Hematopoietic multipotent progenitor cell treated with erythropoietin and hydrocortisone succinate and interleukin-3 and kit ligand, for 8 days (in vitro differentiated cells): Measurements from ENCODE around the gene DUOXA2.
"Not testable (repeated sequence)": the region's sequence is repeated elsewhere in the genome, so short reads cannot be mapped to it uniquely, and the experiment has no call there.

ENCODE experiments used
- DNase-seq: peaks from one replicate; pipeline ENCODE4 v3.0.0-alpha.2; 2015

The DUOXA2 gene

DNA sequence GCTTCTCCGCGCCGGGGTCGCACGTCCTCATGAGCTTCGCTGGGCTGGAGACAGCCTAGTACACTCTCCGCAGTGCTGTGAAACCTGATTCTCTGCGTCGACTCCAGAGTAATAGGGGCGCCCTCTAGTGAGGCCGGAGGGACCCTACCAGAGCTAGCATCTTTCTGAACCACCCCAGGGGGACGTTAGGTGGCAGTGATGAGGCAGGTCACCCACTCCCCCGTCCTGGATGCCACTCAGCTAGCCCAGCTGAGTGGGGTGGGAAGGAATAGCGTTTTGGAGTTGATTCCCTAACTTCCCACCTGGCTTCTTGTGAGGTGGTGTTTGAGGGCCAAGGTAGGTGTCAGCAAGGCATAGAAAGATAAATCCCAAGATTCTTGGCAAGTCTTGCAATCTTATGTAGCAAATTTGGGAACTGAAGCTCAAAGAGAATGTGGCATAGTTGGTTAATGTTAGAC is 4.0 kb downstream of the DUOXA2 start:
- peak; percentile 89 for DNase-seq

DNA sequence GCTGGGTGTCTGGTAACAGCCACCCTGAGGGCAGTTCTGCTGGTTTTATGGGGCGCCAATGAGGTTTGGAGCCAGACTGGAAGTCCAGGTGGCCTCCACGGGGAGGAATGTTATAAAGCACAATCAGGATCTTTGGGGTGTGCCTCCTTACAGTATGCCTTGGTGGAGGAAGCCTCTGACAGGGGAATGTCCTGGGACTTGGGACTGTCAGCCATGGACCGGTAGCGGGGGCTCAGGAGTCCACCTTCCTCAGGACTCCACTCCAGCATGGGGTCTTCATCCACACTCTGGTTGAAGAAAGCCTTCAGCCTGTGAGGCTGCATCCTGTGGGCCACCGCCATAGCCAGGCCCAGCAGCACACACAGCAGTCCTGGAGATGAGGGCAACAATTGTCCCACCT is 4.9 kb downstream of the DUOXA2 start:
- no peak for DNase-seq

DNA sequence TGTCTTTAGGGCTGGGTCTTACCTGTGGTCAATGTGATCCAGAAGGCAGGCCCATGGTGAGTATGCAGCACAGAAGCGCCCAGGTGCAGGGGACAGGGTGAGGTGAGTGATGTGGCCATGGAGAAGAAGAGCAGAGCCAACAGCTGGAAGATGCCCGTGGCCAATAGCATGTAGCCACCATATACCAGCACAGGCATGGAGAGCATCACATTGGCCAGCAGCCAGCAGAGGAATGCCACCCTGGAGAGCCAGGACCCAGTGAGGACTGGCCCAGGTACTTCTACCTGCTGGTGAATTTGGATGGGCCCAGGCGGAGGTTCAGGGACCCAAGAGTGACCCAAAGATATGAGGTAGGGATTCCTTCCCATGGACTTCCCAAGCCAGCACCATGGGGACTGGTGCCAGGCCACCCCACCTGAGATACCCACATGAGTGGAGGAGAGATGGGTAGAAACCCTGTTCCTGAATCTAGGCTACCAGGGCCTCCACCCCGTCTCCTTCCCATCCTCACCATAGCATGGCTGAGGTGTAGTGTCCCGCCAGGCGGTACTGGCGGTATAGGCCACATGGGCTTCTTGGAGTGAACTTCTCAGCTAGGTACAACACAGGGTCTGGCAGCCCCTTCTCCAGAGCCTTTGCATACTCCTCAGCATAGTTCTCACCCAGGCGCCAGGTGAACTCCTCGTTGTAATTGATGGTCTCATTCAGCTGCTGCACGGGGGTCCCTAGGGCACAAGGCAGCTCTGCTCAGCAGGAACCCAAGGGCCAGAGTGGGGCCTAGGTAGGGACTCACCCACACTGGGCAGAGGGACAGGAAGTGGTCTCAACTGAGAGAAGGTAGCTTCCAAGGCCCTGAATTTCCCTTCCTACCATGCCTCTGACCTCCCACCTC is 6.2 kb downstream of the DUOXA2 start:
- no peak for DNase-seq

DNA sequence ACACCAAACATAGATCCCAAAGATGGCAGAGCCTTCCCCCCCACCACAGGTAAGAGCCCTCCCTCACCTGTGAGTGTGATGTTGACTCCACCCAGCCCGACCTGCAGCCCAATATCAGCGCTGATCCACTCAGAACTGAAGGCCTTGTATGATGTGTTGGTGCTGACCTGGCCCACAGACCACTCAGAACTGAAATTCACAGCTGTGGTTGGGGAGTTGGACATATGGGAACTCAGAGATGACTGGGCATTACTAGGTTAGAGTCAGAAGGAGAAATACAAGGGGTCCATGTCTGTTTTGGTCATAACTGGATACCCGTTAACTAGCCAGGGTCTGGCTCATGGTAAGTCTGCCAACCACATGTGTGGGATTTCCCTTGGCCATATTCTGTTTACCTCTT is 6.9 kb downstream of the DUOXA2 start:
- DNase-seq = no peak

DNA sequence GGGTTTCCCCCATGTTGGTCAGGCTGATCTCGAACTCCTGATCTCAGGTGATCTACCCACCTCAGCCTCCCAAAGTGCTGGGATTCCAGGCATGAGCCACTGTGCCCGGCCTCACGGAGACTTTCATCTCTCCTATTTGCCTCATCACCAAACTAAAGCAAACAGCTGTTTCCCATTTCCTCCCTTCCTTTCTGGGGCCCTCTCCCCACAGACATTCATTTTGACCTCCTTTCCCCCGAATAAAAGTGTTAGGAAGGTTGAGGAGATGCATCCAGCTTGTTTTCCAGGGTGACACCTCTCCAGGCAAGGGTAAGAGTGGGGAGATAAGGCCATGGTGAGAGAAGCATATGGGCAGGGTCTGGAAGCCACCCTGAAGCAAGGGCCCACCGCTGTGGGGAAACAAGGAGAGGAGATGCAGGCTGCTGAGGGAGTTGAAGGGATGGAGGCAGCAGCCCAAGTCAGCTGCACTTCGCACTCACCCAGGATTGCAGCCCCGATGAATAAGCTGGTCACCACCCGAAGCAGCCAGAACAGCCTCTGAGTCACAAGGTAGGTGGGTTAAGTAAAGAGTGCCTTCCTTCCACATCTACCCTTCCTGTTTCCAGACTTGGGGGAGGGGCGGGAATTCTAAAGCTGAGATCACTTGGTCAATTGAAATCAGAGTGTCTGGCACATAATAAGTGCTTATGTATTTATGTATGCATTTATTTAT is 7.7 kb downstream of the DUOXA2 start:
- DNase-seq = no peak

DNA sequence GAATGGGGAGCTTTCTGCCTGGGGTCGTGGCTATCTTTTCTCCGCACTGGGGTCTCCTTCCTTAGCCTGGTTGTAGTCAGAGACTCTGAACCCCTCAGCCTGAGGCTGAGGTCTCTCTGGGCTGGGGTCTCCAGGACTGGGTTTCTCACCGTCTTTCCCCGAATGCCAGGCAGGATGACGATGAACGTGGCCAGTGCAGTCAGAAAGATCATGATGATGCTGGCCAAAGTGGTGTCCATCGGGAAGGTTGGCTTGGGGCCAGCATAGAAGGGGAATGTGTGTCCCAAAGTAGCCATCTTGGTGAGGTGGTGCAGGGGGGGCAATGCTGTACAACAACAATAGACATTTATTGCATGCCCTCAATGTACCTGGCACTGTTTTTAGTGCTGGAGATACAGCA is 8.6 kb downstream of the DUOXA2 start:
- DNase-seq = no peak

DNA sequence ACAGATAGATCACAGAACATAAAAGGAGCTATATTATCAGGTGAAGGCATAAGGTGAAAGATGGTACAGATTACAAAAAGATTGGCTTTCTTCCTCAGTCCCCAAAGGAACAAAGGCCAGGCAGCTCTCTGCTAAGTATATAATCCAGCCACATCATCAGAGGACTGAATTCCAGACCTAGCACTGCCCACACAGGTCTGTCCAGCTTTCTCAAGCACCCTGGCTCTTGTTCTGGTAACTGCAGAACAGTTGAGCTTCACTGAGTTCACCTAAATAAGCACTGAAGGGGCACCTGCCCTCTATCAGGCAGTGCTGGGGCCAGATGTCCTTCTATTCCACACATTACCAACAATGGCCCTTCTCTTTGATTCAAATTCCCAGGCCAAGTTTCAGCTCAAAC is 9.3 kb downstream of the DUOXA2 start:
- DNase-seq = no peak

DNA sequence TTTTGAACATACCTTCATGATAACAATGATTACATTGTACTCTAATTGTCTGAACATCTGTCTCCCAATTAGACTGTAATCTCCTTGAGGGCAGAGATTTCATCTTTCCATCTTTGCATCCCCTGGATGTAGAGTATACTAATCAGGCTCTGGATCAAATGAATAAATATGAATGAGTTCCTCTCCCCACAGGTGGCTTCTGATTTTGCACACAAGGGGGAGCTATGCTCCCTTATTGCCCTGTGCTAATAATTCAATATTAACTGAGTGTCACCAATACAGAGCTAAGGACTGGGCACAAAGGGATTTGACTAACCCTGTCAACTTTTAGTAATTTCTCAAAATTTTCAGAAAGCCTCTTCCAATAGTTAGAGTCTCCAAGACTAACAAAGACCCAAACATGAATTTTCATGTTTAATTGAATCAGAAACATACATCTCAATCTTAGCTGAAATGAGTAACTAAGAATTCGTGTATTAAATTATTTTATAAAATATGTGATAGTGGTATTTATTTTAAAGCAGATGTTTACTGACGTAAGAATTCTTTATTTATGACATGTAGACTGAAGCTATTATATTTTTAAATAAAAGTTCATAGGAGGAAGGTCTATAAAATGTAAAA is 12.5 kb downstream of the DUOXA2 start:
- DNase-seq = peak; percentile 69

DNA sequence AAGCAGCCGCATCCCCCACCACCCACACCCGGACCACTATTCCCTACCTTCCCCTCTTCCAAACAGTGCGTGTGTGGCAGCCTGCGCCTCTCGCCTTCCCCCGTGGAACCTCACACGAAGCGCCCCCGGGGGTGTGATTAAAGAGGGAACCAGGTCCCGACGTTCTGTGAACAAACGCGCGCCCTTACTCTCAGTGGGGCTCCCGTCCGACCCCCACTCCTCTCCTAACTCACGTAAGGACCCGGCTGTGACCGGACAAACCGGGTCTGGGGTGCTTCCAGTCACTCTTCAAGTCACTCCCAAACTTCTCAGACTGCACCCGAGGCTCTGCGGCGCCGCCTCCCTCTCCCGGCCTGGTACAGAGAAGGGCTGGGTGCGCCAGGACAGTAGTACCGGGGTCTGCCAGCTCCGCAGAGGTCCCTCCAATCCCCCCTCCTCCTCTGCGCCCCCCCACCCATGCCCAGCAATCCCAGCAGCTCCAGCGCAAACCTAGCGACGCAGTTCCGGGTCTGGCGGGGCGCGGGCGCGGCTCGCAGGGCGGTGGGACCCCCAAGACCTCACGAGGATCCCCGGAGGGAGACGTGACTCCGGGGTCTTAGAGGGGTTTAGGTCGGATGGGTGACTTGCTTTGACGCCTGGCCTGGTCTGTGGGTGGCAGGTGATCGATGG is 15.0 kb downstream of the DUOXA2 start:
- DNase-seq = no peak

DNA sequence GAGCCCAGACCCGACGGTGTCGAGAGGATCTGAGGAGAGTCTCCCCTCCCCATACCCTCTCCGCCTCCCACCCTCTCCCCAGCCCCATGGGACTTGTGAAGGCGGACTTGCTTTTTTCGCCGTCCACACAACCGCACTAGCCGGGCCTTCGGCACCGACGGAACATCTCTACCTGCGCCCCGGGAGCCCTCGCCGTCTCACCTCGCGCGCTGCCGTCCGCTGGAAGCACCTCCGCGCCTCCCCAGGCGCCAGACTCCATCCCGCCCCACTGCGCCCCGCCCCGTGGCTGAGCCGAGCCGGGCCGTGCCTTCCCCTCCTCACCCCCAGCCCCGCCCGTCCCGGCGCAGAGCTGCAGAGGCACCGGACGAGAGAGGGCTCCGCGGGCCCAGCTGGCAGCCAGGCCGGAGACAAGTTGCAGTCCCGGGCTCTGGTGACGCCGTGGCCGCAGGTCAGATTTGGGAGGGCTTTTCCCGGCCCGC is 15.6 kb downstream of the DUOXA2 start, which contains the start of the genes DUOX1 and DUOXA1:
Gene DUOX1 (plus strand): TSS at position 344 of the 479 bp plus-strand sequence. CDS start 1,973 bp downstream, outside the sequence.
Gene DUOXA1 (minus strand): TSS at position 229 of the 479 bp plus-strand sequence. CDS start 6,865 bp downstream, outside the sequence.
- no peak for DNase-seq

DNA sequence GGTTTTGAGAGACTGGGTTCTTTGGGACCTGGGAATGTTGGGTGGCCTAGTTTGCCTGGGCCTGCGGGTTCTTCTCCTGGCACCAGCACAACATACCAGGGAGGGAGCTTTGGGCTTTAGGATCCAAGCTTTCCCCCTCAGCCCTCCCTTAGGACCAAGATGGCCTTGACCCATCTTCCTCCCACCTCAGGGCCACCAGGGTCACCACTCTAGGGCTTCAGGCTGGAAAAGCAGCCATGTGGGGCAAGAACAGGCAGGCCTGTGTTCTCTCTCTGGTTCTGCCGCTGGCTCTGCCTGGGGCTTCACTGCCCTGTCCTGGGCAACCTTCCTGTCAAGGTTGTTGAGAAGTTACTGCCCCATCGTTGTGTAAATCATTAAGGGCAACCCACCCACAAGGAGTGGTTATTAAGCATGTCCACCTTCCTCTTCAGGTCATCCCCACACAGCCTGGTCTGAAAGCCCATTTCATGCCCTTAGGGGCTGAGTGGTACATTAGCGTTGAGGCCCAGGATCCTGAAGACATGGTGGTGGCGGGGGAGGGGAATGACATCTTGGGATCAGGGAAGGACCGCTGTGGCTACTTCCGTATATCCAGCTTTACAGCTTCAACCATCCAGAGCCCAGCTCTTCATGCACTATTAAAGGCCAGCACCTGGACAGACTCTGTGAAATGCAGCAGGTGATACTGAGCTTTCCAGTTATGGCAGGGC is 16.3 kb downstream of the DUOXA2 start:
- DNase-seq = no peak

DNA sequence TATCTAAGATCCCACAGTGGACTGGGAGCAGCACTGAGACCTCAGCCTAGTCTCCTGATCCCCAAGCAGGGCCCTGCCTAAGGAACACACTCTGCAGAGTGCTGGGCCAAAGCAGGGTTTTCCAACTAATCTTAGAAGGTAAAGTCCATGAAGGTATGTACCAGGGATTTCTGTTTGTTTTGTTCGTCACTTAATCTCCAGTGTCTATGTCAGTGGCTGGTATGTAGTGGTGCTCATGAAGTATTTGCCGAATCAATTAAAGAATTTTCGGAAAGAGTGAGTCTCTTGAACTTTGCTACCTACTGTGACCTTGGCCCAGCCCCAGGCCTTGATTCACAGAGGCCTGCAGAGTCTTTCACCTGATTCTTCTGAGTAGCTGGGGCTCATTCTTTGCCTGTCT is 17.4 kb downstream of the DUOXA2 start:
- DNase-seq = no peak

DNA sequence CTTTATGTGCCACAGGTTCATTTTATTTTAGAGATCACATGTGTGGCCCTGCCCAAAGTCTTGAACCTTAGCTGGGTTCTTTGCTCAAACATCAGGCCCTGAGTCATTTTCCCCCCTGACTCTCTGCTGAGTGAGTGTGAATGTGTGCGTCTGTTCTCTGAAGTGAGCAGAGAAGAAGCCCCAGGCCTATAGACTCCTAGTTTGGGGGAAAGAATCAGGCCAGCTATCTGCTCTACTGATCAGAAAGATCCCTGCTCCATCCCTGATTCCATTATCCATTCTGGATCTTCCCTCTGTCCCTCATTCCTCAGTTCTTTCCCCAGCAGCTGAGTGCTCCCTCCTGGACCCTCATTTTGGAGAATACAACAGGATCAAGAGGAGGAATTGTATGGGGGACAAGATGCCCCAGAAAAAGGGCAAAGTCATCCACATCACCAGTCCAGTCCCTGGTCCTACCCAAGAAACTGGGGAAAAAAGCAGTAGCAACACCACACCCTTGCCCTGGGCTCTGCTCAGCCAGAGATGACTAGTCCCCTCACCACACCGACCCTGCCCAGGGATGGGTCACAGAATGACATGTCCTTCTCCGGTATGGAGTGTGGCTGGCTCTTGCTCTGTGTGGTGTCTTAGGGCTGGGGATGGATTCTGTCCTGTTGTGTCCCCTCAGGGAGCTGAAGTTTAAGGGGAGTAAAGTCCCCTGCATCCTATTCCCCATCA is 18.9 kb downstream of the DUOXA2 start:
- no peak for DNase-seq

DNA sequence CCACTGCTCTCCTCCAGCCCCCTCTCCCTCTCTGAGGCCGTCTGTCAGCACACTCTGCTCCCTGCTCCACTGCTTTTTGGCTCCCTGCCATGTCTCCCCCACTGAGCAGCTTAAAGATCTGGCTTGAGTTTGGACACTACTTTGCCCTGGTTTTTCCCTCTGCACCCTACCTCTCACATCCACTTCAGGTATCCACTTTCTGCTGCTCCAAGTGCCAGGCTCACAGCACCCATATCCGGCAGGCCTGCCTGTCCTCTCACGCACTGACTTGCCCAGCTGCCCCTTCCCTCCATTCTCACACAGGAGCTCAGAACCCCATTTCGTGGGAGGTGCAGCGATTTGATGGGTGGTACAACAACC is 19.4 kb downstream of the DUOXA2 start:
- no peak for DNase-seq

DNA sequence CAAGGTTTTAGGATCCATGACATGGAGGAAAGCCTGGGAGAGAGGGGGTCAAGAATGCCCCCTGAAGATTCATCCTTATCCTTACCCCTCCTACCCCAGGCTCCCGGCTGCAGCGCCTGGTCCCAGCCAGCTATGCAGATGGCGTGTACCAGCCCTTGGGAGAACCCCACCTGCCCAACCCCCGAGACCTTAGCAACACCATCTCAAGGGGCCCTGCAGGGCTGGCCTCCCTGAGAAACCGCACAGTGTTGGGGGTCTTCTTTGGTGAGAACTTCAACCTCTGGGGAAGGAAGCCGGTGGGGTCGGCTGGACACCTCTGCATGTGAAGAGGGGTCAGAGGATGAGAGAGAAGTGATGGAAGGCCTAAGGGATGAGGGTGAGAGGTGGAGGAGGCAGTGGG is 19.9 kb downstream of the DUOXA2 start:
- DNase-seq = no peak

DNA sequence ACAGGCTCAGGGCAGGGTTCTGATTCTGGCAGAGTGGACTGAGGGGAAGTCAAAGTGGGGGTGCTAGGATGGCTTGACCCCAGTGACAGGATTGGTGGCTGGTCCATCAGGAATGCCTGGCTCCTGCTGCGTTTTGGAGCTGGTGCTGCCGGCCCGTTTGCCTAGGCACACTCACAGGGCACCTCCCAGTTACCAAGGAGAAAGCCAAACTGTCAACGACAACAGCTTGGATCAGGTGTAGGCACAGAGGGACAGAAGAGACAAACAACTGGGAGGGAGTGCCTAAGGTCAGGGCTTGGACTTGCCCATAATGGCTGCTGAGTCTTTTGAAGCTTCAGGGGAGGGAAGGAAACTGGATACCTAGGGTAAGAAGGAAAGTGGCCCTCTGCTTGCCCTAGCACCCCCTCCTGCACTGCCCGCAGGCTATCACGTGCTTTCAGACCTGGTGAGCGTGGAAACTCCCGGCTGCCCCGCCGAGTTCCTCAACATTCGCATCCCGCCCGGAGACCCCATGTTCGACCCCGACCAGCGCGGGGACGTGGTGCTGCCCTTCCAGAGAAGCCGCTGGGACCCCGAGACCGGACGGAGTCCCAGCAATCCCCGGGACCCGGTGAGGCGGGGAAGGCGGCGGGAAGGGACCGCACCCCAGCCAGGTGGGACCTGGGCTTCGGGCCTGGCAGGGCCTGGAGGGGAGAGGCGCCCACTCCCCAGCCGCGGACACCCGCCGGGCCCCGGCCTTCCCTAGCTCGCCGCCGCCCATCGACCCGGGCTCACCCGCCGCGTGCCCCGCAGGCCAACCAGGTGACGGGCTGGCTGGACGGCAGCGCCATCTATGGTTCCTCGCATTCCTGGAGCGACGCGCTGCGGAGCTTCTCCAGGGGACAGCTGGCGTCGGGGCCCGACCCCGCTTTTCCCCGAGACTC is 20.8 kb downstream of the DUOXA2 start:
- DNase-seq = no peak

DNA sequence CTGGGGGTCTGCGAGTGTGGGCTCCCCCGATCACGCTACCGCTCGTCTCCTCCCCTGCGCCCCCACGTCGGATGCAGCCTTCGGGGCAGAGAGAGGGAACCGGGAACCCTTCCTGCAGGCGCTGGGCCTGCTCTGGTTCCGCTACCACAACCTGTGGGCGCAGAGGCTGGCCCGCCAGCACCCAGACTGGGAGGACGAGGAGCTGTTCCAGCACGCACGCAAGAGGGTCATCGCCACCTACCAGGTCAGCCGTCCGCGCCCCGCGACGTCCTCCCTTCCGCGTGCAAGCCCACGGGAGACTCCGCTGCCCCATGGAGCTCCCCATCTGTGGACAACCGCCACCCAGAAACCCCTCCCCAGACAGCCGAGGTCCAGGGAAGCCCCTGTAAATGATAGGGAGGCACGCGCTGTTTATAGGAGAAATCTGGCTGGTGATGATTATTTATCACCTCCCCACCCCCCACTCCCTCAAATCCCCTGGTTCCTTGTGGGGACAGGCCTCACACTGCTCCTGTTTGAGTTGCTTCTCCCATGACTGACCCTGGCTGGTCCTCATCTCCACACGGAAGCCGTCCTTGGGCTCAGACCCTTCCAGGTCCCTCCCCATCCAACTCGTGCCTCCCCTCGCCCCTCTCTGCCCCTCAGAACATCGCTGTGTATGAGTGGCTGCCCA is 21.7 kb downstream of the DUOXA2 start:
- DNase-seq = not testable (repeated sequence)

DNA sequence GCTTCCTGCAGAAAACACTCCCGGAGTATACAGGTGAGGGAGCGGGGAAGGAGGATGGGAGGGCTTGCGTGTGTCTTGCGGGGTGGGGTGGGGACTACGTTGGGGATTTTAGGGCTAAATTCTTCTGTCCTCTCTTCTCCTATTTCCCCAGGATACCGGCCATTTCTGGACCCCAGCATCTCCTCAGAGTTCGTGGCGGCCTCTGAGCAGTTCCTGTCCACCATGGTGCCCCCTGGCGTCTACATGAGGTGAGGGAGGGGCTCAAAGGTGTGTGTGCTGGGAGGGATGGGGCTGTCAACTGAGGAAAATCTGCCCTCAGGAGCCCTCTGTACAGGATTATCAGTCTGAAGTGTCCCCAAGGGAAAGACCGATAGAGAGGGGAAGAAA is 22.2 kb downstream of the DUOXA2 start:
- no peak for DNase-seq

DNA sequence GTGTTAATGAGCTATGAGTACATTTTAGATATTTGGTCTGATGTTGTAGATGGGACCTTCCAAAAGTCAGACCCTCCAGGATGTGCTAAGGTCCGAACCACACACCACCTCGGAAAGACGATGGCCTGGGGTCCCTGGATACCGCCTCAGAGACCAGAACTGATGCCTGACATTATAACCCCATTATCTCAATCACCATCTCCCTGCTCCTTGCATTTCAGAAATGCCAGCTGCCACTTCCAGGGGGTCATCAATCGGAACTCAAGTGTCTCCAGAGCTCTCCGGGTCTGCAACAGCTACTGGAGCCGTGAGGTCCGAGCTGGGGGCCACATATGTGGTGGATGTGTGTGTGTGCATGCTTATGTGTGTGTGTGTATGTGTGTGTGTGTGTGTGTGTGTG is 23.6 kb downstream of the DUOXA2 start:
- DNase-seq = no peak
